DLD1 (cell line): Measurements from ENCODE around the gene KRT6C.

Source experiments
- in situ Hi-C: cut with HindIII; loops from 2 replicates; pipeline ENCODE4 v1.10.0; 2017; ENCODE audit warnings: low sequenced_read_pairs

Gene KRT6C

GRCh38 chr12:52436000-52436827 lies 37.4 kb downstream of the KRT6C start:
- in situ Hi-C loops: no loop called here

- in situ Hi-C loops: no loop called here
These were observed 38.0 kb downstream of the KRT6C start for GRCh38 chr12:52435659-52435999.

GRCh38 chr12:52434760-52435530 lies 38.7 kb downstream of the KRT6C start:
- in situ Hi-C loops: no loop called here

- in situ Hi-C loops: no loop called here
These were observed 39.4 kb downstream of the KRT6C start, which contains the start of gene KRT75 for GRCh38 chr12:52434081-52434733. Gene KRT75, minus strand, starts transcription at chr12:52434371. Its CDS starts 67 bp downstream, at chr12:52434304.

GRCh38 chr12:52433501-52434080 lies 40.0 kb downstream of the KRT6C start:
- in situ Hi-C loops: no loop called here

GRCh38 chr12:52432559-52433207 lies 40.9 kb downstream of the KRT6C start:
- in situ Hi-C loops: no loop called here

- in situ Hi-C loops: no loop called here
These were observed 45.5 kb downstream of the KRT6C start for GRCh38 chr12:52428121-52428520.

- in situ Hi-C loops: no loop called here
These were observed 46.5 kb downstream of the KRT6C start for GRCh38 chr12:52427083-52427482.

- in situ Hi-C loops: no loop called here
These were observed 47.6 kb downstream of the KRT6C start for GRCh38 chr12:52426034-52426433.

- in situ Hi-C loops: no loop called here
These were observed 48.1 kb downstream of the KRT6C start for GRCh38 chr12:52425466-52425865.

GRCh38 chr12:52423661-52424500 lies 49.7 kb downstream of the KRT6C start:
- in situ Hi-C loops: no loop called here

- in situ Hi-C loops: no loop called here
These were observed 50.6 kb downstream of the KRT6C start for GRCh38 chr12:52423035-52423434.

- in situ Hi-C loops: no loop called here
These were observed 53.9 kb downstream of the KRT6C start for GRCh38 chr12:52419656-52420055.

- in situ Hi-C loops: no loop called here
These were observed 55.0 kb downstream of the KRT6C start for GRCh38 chr12:52418576-52419110.
